HepG2 (cell line): Measurements from ENCODE around the gene PEAK1. TPM values are rescaled to one million over a fixed set of nuclear protein-coding genes. Genes with fewer than 3 reads are reported as not detected.

Experiments used
- EP300 ChIP-seq, 3 experiments: sonication (generic) in 1 of 3; formaldehyde crosslinking in 1 of 3; IDR thresholded peaks; 2 replicates each; pipeline versions ENCODE4 v1.5.1 to v1.6.1; 2011 to 2020; ENCODE audit warnings: low read depth in 2 of 3, low read length in 2 of 3, borderline replicate concordance in 1 of 3, improper control_type of control experiment in 1 of 3, mild to moderate bottlenecking in 1 of 3, missing genetic modification reagents in 1 of 3, moderate library complexity in 1 of 3
- GATAD2A ChIP-seq: IDR thresholded peaks from 2 replicates; pipeline ENCODE4 v1.6.1; 2016
- NKX3-1 ChIP-seq: sonication (generic); formaldehyde crosslinking; IDR thresholded peaks from 2 replicates; pipeline ENCODE4 v1.5.0; 2020; ENCODE audit warnings: missing genetic modification reagents
- SMAD1 ChIP-seq: sonication (generic); formaldehyde crosslinking; IDR thresholded peaks from 2 replicates; pipeline ENCODE4 v1.4.0; 2020; ENCODE audit warnings: missing genetic modification reagents, low read depth, mild to moderate bottlenecking, borderline replicate concordance
- SOX13 ChIP-seq, 3 experiments: fragments of 450-650 bp in 1 of 3; sonication (generic) in 1 of 3; formaldehyde crosslinking in 1 of 3; IDR thresholded peaks in 2 of 3; conservative IDR thresholded peaks in 1 of 3; 2 replicates each; pipeline versions ENCODE4 v1.5.0 to v1.6.1; 2016 to 2020; ENCODE audit warnings: antibody characterized with exemption in 1 of 3, mild to moderate bottlenecking in 1 of 3, missing compliant biosample characterization in 1 of 3, missing genetic modification reagents in 1 of 3, moderate library complexity in 1 of 3
- SP1 ChIP-seq, 2 experiments: fragments of 450-650 bp in 1 of 2; sonication (generic) in 1 of 2; formaldehyde crosslinking in 1 of 2; IDR thresholded peaks; 2 replicates each; pipeline versions ENCODE4 v1.4.0 to v1.6.1; 2016 to 2020; ENCODE audit warnings: missing genetic modification reagents in 1 of 2
- ZFP36L1 ChIP-seq: sonication (generic); formaldehyde crosslinking; IDR thresholded peaks from 2 replicates; pipeline ENCODE4 v1.8.0; 2022; ENCODE audit warnings: mild to moderate bottlenecking, missing genetic modification reagents, moderate library complexity
- ZNF629 ChIP-seq: sonication (generic); formaldehyde crosslinking; conservative IDR thresholded peaks from 2 replicates; pipeline ENCODE4 v1.5.0; 2020; ENCODE audit warnings: missing genetic modification reagents
- ZNF772 ChIP-seq: sonication (generic); formaldehyde crosslinking; IDR thresholded peaks from 2 replicates; pipeline ENCODE4 v1.5.0; 2020; ENCODE audit warnings: mild to moderate bottlenecking, missing genetic modification reagents
- ZNF816 ChIP-seq: sonication (generic); formaldehyde crosslinking; IDR thresholded peaks from 2 replicates; pipeline ENCODE4 v1.8.0; 2022; ENCODE audit warnings: missing genetic modification reagents, mild to moderate bottlenecking, borderline replicate concordance
- ZSCAN21 ChIP-seq: sonication (generic); formaldehyde crosslinking; IDR thresholded peaks from 2 replicates; pipeline ENCODE4 v1.8.0; 2022; ENCODE audit warnings: mild to moderate bottlenecking, missing genetic modification reagents, moderate library complexity, borderline replicate concordance
- polyA plus RNA-seq, 8 experiments: library from polyadenylated mRNA; depleted of rRNA in 3 of 8; stranded (reverse) in 7 of 8; unstranded in 1 of 8; fragments of >200 nt; fragmentation: Illumina TruSeq in 4 of 8; extraction: Trizol in 4 of 8; gene quantifications; 2 replicates each; pipeline versions ENCODE4 v1.2.1 to v1.2.3, GENCODE V29; 2011 to 2016; ENCODE audit warnings: low read depth in 4 of 8, missing spikeins in 1 of 8, mixed read lengths in 1 of 8; ENCODE audit not compliant: insufficient read depth in 1 of 8
- total RNA-seq, 5 experiments: library from RNA; depleted of rRNA; stranded (reverse); fragments of >200 nt; fragmentation: Illumina TruSeq; extraction: Trizol; gene quantifications; 2 replicates each; pipeline ENCODE4 v1.2.3, GENCODE V29; 2016; ENCODE audit warnings: low read depth in 1 of 5
- TF ChIP-seq, protein P1 (sequence below): IDR thresholded peaks from 2 replicates; pipeline ENCODE4 v1.6.1; 2012; ENCODE audit warnings: low read length, improper control_type of control experiment
- TF ChIP-seq, protein P2 (sequence below): sonication (generic); formaldehyde crosslinking; IDR thresholded peaks from 2 replicates; pipeline ENCODE4 v1.4.0; 2020; ENCODE audit warnings: missing genetic modification reagents
- TF ChIP-seq, protein P3 (sequence below): sonication (generic); formaldehyde crosslinking; IDR thresholded peaks from 2 replicates; pipeline ENCODE4 v1.5.0; 2020; ENCODE audit warnings: mild to moderate bottlenecking, missing genetic modification reagents
- TF ChIP-seq, protein P4 (sequence below): sonication (generic); formaldehyde crosslinking; IDR thresholded peaks from 2 replicates; pipeline ENCODE4 v1.4.0; 2020; ENCODE audit warnings: missing genetic modification reagents, borderline replicate concordance

The PEAK1 gene
- total and polyA plus RNA-seq, 2 of the 13 experiments (the other 11 are each of a cell fraction or from before 2014, with no cell fraction given): 6.0 to 6.6 TPM

DNA sequence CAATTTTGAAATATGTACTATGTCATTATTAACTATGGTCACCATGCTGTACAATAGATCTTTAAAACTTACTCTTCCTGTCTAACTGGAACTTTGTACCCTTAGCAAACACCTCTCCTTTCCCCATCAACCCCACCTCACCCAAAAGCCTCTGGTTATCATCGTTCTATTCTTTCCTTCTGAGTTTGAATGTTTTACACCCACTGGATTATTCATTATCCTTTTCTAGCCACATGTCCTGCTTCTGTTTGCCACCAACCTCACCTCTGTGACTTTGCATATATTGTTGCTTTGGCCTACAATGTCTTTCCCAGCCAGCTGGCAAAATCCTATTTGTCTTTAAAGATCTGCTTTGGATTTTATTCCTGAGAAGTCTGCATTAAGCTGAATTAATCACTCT, 246.4 kb downstream of the PEAK1 start (continued):
- TF ChIP-seq EP300 (IDR thresholded peaks at IDR 0.05; ENCODE audit: low read depth in 2 of 2, low read length in 2 of 2): peak in 1 of 2 experiments; percentile 33; a peak in 1 of 4 replicates
- TF ChIP-seq EP300 (CRISPR knock-in tag; IDR thresholded peaks at IDR 0.05; ENCODE audit: borderline replicate concordance): no peak
- TF ChIP-seq, protein P1, sequence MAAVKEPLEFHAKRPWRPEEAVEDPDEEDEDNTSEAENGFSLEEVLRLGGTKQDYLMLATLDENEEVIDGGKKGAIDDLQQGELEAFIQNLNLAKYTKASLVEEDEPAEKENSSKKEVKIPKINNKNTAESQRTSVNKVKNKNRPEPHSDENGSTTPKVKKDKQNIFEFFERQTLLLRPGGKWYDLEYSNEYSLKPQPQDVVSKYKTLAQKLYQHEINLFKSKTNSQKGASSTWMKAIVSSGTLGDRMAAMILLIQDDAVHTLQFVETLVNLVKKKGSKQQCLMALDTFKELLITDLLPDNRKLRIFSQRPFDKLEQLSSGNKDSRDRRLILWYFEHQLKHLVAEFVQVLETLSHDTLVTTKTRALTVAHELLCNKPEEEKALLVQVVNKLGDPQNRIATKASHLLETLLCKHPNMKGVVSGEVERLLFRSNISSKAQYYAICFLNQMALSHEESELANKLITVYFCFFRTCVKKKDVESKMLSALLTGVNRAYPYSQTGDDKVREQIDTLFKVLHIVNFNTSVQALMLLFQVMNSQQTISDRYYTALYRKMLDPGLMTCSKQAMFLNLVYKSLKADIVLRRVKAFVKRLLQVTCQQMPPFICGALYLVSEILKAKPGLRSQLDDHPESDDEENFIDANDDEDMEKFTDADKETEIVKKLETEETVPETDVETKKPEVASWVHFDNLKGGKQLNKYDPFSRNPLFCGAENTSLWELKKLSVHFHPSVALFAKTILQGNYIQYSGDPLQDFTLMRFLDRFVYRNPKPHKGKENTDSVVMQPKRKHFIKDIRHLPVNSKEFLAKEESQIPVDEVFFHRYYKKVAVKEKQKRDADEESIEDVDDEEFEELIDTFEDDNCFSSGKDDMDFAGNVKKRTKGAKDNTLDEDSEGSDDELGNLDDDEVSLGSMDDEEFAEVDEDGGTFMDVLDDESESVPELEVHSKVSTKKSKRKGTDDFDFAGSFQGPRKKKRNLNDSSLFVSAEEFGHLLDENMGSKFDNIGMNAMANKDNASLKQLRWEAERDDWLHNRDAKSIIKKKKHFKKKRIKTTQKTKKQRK: no peak
- no peak for TF ChIP-seq ZNF772 (CRISPR knock-in tag)
- TF ChIP-seq, protein P2, sequence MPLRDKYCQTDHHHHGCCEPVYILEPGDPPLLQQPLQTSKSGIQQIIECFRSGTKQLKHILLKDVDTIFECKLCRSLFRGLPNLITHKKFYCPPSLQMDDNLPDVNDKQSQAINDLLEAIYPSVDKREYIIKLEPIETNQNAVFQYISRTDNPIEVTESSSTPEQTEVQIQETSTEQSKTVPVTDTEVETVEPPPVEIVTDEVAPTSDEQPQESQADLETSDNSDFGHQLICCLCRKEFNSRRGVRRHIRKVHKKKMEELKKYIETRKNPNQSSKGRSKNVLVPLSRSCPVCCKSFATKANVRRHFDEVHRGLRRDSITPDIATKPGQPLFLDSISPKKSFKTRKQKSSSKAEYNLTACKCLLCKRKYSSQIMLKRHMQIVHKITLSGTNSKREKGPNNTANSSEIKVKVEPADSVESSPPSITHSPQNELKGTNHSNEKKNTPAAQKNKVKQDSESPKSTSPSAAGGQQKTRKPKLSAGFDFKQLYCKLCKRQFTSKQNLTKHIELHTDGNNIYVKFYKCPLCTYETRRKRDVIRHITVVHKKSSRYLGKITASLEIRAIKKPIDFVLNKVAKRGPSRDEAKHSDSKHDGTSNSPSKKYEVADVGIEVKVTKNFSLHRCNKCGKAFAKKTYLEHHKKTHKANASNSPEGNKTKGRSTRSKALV (CRISPR knock-in tag): no peak
- TF ChIP-seq ZSCAN21 (CRISPR knock-in tag): no peak
- peak; percentile 59 for TF ChIP-seq GATAD2A (CRISPR knock-in tag)
- TF ChIP-seq NKX3-1 (CRISPR knock-in tag): no peak
- TF ChIP-seq ZFP36L1 (CRISPR knock-in tag): no peak
- TF ChIP-seq SOX13 (IDR thresholded peaks at IDR 0.05): no peak
- peak in 1 of 2 experiments; percentile 80; a peak in 2 of 4 replicates for TF ChIP-seq SOX13 (CRISPR knock-in tag; conservative IDR thresholded peaks at IDR 0.05 in 1 of 2, IDR thresholded peaks at IDR 0.05 in 1 of 2)
- TF ChIP-seq ZNF816 (CRISPR knock-in tag): no peak
- TF ChIP-seq ZNF629 (CRISPR knock-in tag): no peak
- no peak for TF ChIP-seq SP1 (IDR thresholded peaks at IDR 0.05)
- TF ChIP-seq SP1 (CRISPR knock-in tag; IDR thresholded peaks at IDR 0.05): no peak
- TF ChIP-seq, protein P3, sequence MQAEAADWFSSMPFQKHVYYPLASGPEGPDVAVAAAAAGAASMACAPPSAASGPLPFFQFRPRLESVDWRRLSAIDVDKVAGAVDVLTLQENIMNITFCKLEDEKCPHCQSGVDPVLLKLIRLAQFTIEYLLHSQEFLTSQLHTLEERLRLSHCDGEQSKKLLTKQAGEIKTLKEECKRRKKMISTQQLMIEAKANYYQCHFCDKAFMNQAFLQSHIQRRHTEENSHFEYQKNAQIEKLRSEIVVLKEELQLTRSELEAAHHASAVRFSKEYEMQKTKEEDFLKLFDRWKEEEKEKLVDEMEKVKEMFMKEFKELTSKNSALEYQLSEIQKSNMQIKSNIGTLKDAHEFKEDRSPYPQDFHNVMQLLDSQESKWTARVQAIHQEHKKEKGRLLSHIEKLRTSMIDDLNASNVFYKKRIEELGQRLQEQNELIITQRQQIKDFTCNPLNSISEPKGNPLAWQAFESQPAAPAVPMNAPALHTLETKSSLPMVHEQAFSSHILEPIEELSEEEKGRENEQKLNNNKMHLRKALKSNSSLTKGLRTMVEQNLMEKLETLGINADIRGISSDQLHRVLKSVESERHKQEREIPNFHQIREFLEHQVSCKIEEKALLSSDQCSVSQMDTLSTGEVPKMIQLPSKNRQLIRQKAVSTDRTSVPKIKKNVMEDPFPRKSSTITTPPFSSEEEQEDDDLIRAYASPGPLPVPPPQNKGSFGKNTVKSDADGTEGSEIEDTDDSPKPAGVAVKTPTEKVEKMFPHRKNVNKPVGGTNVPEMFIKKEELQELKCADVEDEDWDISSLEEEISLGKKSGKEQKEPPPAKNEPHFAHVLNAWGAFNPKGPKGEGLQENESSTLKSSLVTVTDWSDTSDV: no peak
- no peak for TF ChIP-seq SMAD1
- TF ChIP-seq, protein P4, sequence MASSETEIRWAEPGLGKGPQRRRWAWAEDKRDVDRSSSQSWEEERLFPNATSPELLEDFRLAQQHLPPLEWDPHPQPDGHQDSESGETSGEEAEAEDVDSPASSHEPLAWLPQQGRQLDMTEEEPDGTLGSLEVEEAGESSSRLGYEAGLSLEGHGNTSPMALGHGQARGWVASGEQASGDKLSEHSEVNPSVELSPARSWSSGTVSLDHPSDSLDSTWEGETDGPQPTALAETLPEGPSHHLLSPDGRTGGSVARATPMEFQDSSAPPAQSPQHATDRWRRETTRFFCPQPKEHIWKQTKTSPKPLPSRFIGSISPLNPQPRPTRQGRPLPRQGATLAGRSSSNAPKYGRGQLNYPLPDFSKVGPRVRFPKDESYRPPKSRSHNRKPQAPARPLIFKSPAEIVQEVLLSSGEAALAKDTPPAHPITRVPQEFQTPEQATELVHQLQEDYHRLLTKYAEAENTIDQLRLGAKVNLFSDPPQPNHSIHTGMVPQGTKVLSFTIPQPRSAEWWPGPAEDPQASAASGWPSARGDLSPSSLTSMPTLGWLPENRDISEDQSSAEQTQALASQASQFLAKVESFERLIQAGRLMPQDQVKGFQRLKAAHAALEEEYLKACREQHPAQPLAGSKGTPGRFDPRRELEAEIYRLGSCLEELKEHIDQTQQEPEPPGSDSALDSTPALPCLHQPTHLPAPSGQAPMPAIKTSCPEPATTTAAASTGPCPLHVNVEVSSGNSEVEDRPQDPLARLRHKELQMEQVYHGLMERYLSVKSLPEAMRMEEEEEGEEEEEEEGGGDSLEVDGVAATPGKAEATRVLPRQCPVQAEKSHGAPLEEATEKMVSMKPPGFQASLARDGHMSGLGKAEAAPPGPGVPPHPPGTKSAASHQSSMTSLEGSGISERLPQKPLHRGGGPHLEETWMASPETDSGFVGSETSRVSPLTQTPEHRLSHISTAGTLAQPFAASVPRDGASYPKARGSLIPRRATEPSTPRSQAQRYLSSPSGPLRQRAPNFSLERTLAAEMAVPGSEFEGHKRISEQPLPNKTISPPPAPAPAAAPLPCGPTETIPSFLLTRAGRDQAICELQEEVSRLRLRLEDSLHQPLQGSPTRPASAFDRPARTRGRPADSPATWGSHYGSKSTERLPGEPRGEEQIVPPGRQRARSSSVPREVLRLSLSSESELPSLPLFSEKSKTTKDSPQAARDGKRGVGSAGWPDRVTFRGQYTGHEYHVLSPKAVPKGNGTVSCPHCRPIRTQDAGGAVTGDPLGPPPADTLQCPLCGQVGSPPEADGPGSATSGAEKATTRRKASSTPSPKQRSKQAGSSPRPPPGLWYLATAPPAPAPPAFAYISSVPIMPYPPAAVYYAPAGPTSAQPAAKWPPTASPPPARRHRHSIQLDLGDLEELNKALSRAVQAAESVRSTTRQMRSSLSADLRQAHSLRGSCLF (CRISPR knock-in tag): no peak
